HG02678 (cell line): ENCODE measurements around the gene CSTF2T.
"Not testable (repeated sequence)": the region's sequence is repeated elsewhere in the genome, so short reads cannot be mapped to it uniquely, and the experiment has no call there.

ENCODE experiments used
- ATAC-seq: cut with Tn5 transposase; IDR thresholded peaks from one replicate; pipeline ENCODE4 v1.9.1; 2021; ENCODE audit warnings: mild to moderate bottlenecking, moderate library complexity; ENCODE audit not compliant: unreplicated experiment

Gene CSTF2T

GRCh38 chr10:51698473-51699063 is 827 bp downstream of the CSTF2T start:
- no peak for ATAC-seq

DNA sequence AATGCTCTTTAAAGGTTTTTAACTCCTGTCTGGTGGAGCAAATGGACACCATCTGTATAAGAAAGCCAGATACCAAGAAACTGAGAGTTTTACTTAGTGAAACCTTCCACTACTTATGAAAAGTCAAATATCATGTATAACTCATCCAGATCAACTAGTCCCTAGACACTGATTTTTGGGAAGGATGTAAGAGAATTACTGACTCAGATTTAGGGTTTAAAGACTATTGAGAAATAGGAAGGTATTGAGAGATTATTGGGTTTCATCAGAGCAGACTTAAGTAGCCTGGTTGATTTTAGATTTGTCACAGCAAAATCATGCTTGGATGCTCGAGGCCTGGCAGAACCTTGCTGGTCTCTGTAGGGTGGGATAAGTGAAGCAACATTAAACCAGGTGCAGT is 3.1 kb downstream of the CSTF2T start:
- ATAC-seq: no peak

DNA sequence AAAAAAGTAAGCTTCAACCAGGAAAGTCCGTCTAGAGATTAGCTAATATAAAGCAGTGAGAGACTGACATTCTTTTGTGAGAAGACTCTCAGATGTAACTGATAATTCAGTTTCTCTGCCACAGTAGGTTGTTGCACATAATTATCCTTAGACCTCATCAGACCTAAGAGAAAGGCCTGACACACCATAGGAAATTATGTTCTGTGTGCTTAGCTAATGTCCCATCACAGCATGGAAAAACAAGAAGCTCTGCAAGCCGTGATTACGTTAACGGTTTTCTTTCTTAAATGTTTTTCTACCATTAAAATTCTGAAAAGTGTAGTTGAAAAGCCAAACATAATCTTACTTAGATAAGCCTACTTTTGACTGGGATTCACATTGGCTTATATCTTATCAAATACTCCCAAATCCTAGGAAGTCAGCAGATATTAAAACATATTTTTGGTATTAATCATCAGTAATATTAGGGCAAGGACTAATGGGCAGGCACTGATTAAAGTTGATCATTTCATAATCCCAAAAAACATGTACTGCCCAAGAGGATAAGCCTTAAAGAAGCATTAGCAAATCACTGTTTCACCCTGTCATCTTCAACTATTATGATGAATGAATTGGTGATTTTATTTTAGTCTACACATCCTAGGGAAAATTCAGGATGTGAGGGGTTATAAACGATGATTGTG is 5.2 kb downstream of the CSTF2T start:
- ATAC-seq: no peak

- ATAC-seq: no peak
Observed at GRCh38 chr10:51691135-51691534, 8.3 kb downstream of the CSTF2T start.

GRCh38 chr10:51689536-51689935 is 9.9 kb downstream of the CSTF2T start:
- no peak for ATAC-seq

DNA sequence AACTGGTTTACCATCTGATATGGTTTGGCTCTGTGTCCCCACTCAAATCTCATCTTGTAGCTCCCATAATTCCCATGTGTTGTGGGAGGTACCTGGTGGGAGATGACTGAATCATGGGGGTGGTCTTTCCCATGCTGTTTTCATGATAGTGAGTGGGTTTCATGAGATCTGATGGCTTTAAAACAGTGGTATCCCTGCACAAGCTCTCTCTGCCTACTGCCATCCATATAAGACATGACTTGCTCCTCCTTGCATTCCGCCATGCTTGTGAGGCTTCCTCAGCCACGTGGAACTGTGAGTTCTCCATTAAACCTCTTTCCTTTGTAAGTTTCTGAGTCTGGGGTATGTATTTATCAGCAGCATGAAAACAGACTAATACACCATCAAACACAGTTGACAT is 10.6 kb downstream of the CSTF2T start:
- not testable (repeated sequence) for ATAC-seq

GRCh38 chr10:51687296-51687695 is 12.1 kb downstream of the CSTF2T start:
- no peak for ATAC-seq

DNA sequence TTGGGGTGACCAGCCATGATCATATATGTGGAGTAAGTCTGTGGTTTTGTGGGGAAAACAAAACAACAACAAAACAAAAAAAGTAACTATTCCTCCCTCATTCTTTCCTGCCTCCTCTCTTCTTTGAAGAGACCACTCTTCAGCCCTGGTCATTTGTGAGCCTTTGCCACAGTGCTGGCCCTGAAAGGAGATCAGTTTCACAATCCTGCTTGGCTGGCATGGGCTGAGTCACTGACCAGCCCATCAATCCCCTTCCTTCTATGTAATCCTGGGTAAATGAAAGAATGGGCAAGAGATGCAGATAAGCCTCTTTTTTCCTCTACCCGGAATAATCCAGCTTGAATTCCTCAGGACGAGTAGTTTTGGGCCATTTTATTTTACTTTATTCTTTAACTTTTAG is 13.6 kb downstream of the CSTF2T start:
- no peak for ATAC-seq

DNA sequence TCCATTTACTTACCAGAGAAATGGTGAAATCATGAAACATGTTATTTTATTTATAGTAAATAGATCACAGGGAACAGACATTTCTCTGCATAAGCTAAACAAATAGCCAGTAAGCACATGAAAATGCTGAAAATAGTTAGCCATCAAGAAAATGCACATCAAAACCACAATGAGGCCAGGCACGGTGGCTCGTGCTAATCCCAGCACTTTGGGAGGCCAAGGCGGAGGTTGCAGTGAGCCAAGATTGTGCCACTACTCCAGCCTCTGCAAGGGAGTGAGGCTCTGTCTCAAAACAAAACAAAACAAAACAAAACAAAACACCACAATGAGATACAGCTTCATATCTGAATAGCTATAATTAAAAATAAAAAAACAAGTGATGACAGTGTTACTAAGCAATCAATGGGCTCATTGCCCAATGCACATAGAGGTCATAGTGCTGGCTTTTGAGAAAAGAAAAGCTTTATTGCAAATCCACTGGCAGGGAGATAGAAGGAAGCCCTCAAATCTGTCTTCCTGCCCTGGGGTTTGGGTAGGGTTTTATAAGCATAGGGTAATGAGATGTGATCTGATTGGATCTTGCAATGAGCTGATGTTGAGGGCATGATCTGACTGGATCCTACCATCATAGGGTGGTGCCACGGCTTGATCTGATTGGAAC is 16.2 kb downstream of the CSTF2T start:
- no peak for ATAC-seq

GRCh38 chr10:51679841-51680240 is 19.6 kb downstream of the CSTF2T start:
- no peak for ATAC-seq

- no peak for ATAC-seq
Observed at GRCh38 chr10:51675088-51675487, 24.3 kb downstream of the CSTF2T start.

DNA sequence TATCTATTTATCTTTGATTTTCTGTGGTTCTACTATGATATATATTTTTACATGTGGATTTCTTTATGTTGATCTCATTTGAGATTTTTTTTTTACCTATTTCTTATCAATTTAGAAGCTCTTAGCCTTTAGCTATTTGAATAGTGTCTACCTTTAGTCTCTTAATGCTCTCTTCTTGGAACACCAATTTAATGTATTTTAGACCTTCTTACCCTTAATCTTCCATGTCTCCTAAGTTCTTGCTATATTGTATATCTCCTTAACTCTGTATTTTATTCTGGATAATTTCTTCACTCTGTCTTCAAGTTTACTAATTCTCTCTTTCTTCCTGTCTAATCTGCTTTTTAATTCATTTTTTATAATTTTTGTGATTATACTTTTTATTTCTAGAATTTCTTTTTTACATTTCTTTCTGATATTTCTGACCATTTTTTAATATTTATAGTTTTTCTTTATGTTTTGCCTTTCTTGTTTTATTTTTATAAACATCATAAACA is 27.3 kb downstream of the CSTF2T start:
- ATAC-seq: no peak

DNA sequence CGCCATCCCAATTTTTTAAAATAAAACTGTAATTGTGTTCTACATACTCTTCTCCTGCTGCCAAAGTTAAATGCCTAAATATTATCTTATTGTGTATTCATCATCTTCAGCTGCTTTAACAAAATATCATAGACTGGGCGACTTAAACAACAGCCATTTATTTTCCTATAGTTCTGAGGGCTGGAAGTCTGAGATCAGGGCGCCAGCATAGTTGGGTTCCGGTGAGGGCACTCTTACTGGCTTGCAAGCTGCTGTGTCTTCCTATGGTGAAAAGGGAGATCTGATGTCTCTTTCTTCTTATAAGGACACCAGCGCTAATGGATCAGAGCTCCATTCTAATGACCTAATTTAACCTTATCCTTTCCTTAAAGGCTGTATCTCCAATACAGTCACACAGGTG is 30.4 kb downstream of the CSTF2T start:
- ATAC-seq: no peak

DNA sequence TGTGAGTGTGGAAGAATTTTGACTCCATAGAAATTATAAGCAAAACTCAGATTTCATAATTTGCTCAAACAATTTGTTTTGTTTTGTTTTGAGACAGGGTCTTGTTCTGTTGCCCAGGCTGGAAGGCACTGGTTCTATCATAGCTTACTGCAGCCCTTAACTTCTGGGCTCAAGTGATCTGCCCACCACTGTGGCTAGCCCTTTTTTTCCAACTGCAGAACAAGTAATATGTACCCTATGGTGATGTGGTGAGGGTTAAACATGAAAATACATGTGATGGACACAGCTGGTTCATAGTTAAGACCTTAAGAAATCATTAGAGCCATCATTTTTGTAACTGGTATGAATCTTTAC is 31.1 kb downstream of the CSTF2T start:
- no peak for ATAC-seq

GRCh38 chr10:51667678-51668335 is 31.6 kb downstream of the CSTF2T start:
- ATAC-seq: no peak

GRCh38 chr10:51666456-51666855 is 32.9 kb downstream of the CSTF2T start:
- no peak for ATAC-seq

DNA sequence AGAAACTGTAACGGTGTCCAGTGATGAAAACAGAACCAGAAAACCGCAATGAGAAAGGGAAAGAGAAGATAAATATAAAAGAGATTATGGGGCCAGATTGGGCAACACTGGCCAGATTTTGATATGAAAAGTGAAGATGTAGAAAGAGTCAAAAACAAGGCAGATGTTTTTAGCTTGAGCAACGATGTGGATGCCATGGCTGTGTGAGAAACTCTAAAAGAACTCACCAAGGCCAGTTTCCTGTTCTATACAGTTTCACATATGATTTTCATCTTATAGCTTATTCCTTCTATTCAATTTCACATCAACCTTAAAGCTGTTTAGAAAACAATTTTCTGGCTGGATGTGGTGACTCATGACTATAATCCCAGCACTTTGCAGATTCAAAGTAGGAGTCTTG is 36.3 kb downstream of the CSTF2T start:
- ATAC-seq: no peak

GRCh38 chr10:51659344-51659743 is 40.1 kb downstream of the CSTF2T start:
- no peak for ATAC-seq

- ATAC-seq: no peak
Observed at GRCh38 chr10:51658000-51658399, 41.4 kb downstream of the CSTF2T start.

GRCh38 chr10:51656503-51656902 is 42.9 kb downstream of the CSTF2T start:
- no peak for ATAC-seq

DNA sequence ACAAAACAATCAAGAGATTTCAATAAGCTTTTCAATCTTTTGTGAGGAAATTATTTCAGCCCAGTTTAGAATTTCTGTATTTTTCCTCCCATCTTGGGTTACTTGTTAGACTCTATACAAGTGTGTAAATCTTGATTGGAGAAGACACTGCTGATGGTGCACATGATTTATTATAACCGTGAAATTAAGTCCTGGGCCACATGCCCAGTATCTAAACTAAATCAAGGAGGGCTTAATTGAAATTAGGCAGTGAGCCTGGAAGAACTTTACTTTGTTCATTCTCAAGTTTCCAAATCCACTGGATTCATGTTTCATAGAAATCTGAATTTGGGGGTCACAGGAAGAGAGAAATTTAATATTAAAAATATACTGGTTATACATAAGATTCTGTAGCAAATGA is 44.5 kb downstream of the CSTF2T start:
- no peak for ATAC-seq

- ATAC-seq: no peak
Observed at GRCh38 chr10:51653025-51653424, 46.4 kb downstream of the CSTF2T start.
